ENCODE data around the gene PPP6R1. TPM values are rescaled to one million over a fixed set of nuclear protein-coding genes. Genes with fewer than 3 reads are reported as not detected.

PPP6R1 gene
- total RNA-seq: 16.3 and 35.5 TPM in 2 replicates

GRCh38 chr19:55258828-55259539 is at the start of gene PPP6R1:
Gene PPP6R1, minus strand, starts transcription at chr19:55259017. Its CDS starts 11,914 bp downstream, at chr19:55247103.

DNA sequence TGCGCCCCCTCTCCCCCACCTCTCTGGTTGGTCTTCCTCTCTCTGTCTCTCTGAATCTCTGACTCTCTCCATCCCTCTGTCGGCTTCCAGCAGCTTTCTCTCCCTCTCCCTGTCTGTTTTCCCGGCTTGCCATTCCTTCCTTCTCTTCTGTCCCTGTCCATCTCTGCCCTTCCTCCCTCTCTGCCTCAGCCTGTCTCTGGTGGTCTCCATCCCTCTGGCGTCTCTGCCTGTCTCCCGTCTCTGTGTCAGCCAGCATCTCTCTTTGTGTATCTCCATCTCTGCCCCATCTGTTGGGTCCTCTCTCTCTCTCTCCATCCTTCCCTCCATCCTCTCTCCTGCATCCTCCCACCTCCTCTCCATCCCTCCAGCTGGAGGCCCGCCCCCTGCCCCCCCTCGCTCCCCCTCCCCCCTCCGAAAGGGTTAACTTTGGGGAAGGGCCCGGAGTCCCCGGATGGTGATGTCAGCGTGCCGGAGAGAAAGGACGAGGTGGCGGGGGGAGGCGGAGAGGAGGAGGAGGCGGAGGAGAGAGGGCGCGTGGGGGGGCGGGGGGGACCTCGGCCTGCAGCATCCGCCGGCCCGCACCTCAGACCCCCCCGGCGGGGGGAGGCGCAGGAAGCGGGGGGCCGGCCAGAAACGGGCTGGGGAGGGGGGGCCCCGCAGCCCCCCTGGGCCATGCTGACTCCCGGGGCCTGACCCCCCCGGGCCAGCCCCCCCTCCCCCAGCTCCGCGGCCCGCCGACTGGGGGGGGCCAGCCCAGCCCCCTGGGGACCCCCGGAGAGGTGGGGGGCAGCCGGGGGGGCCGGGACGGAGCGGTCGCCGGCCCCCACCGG is 24.9 kb upstream of the PPP6R1 start, which contains the start of gene BRSK1:
BRSK1 (plus strand) TSS at position 450 of the 830 bp plus-strand sequence. CDS start 446 bp downstream, outside the sequence.

DNA sequence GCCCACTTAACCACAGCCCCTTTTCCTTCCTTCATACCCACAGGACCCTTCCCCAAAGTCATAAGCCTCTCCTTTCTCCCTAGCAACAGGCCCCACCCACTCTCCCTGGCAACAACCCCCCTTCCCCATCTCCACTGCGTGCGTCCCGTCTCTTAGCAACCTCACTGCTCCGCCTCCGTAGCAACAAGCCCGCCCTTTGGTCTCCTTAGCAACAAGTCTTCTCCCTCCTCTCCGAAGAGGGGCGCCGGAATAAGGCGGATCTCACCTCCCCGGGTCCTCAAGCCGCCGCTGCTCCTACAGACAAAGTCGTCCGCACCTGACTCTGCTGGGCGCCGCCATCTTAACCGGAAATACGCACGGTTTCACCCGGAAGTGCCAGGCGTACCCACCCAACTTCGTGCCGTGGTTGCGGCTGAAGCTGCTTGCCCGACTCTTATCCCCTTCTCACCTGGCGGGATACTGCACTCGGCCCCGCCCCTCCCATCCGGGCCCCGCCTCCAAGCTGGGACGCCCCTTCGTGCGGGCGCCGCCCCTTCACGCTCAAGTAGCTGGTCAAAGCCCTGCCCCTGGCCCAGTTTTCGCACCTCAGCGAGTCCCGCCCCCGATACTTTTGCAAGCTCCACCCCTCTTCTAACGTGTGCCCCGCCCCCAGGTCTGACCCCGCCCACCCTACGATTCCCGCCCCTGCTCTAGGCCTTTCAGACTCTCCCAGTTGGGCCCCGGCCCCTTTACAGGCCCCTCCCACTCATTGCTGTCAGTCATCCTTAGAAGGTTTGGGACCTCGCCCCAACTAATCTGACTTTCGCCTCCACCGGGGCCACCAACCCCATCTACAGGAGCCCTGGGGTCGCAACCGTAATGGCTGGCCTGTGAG is 21.2 kb upstream of the PPP6R1 start, which contains the start of gene HSPBP1:
HSPBP1 (minus strand) TSS at position 341 of the 874 bp plus-strand sequence. CDS start 502 bp downstream, outside the sequence.

DNA sequence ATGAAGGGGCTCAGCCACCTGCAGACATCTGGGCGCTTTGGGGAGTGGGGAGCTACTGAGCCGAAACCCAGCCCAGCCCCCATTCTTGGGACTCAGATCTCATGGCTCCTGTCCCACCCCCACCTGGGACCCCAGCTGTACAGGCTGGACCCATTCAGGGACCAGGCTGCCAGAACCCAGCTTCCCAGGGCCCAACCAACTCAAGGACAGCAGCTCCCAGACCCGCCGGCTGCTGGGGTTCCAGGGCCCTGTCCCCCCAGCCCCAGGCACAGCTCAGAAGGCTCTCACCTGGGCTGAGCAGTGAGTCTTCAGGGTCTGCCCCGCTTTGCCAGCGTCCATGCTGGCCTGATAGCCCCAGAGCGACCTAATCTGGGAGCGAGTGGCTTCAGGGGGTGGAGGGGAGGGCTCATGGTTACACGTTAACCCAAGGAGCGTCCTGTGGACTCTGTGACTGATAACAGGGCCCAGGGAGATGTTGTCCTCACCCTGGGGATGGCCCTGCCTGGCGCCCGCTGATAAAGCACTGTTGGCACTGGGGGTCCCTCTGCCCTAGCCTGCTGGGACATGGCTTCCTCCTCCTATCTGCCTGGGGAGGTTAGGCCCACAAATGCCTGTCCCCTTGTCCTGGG is 30.3 kb downstream of the PPP6R1 start, which contains the start of gene TMEM86B:
TMEM86B (minus strand) TSS at position 361 of the 629 bp plus-strand sequence; CDS start at position 339, 22 bp downstream.

DNA sequence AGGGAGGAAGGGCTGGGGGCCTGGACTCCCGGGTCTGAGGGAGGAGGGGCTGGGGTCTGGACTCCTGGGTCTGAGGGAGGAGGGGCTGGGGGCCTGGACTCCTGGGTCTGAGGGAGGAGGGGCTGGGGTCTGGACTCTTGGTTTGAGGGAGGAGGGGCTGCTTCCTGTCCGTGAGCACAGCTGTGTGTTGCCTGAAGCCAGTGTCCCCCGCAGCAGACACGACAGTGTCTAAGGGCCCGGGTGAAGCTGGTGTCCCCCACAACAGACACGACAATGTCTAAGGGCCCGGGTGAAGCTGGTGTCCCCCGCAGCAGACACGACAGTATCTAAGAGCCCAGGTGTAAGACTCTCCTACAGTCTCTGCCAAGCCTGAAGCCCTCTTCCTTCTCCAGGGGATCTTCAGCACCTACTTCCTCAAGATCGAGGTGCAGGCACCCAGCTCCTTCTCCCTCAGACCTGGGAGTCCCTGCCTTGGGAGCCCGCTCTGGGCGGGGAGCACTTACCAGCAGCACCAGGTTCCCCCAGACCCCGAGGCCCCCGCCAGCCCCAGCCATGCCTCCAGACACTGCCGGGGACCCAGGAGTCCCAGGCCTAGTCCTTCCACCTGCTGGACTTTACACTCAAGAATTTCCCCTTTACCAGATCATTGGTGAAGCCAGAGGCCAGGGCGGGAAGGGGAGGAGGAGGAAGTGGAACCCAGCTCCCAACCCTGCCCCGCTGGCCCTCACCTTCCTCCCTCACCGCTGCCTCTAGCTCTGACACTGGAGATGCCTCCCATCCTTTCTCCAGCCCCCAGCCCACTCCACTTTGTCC is 49.7 kb downstream of the PPP6R1 start, which contains the start of gene PTPRH:
PTPRH (minus strand) TSS at position 622 of the 813 bp plus-strand sequence; CDS start at position 554, 68 bp downstream.

Other genes with a start within 250 kb of the PPP6R1 start
- gene GP6, start 220.8 kb downstream of the PPP6R1 start, total RNA-seq: not detected in 2 replicates
- 10.0 and 11.3 TPM in 2 replicates for gene RDH13, start 195.9 kb downstream of the PPP6R1 start, total RNA-seq
- gene EPS8L1, start 183.1 kb downstream of the PPP6R1 start, total RNA-seq: 0.56 and 1.3 TPM in 2 replicates
- gene PPP1R12C, start 141.4 kb downstream of the PPP6R1 start, total RNA-seq: 31.0 and 42.9 TPM in 2 replicates
- 3.4 and 3.8 TPM in 2 replicates for gene TNNT1, start 109.8 kb downstream of the PPP6R1 start, total RNA-seq
- not detected in 2 replicates for gene TNNI3, start 101.3 kb downstream of the PPP6R1 start, total RNA-seq
- gene DNAAF3, start 92.4 kb downstream of the PPP6R1 start, total RNA-seq: 0.77 and 0.85 TPM in 2 replicates
- gene SYT5, start 78.7 kb downstream of the PPP6R1 start, total RNA-seq: 0.96 TPM in 1 of 2 replicates, not detected in the other
- gene PTPRH, start 49.5 kb downstream of the PPP6R1 start, total RNA-seq: 6.5 and 21.4 TPM in 2 replicates
- 1.5 and 2.3 TPM in 2 replicates for gene TMEM86B, start 30.3 kb downstream of the PPP6R1 start, total RNA-seq
- gene HSPBP1, start 21.1 kb upstream of the PPP6R1 start, total RNA-seq: 18.9 and 40.6 TPM in 2 replicates
- gene BRSK1, start 25.0 kb upstream of the PPP6R1 start, total RNA-seq: 3.9 and 6.7 TPM in 2 replicates
- gene TMEM150B, start 66.3 kb upstream of the PPP6R1 start, total RNA-seq: not detected in 2 replicates
- gene KMT5C, start 80.9 kb upstream of the PPP6R1 start, total RNA-seq: 2.7 and 7.6 TPM in 2 replicates
- not detected in 2 replicates for gene COX6B2, start 95.7 kb upstream of the PPP6R1 start, total RNA-seq
- gene GARIN5B, start 104.2 kb upstream of the PPP6R1 start, total RNA-seq: not detected in 2 replicates
- 4.8 and 26.3 TPM in 2 replicates for gene IL11, start 111.4 kb upstream of the PPP6R1 start, total RNA-seq
- not detected in 2 replicates for gene TMEM190, start 117.8 kb upstream of the PPP6R1 start, total RNA-seq
- gene TMEM238, start 125.3 kb upstream of the PPP6R1 start, total RNA-seq: 0.58 and 0.85 TPM in 2 replicates
- gene RPL28, start 126.9 kb upstream of the PPP6R1 start, total RNA-seq: 204 and 210 TPM in 2 replicates
- 32.4 and 286 TPM in 2 replicates for gene UBE2S, start 148.8 kb upstream of the PPP6R1 start, total RNA-seq
- gene SHISA7, start 184.3 kb upstream of the PPP6R1 start, total RNA-seq: not detected in 2 replicates
- 42.0 and 52.3 TPM in 2 replicates for gene ISOC2, start 202.6 kb upstream of the PPP6R1 start, total RNA-seq
- not detected in 2 replicates for gene C19orf85, start 205.7 kb upstream of the PPP6R1 start, total RNA-seq
- gene ZNF628, start 217.6 kb upstream of the PPP6R1 start, total RNA-seq: 1.4 and 1.5 TPM in 2 replicates
- 12.7 and 18.0 TPM in 2 replicates for gene NAT14, start 226.2 kb upstream of the PPP6R1 start, total RNA-seq
- gene SSC5D, start 229.4 kb upstream of the PPP6R1 start, total RNA-seq: 6.7 and 11.6 TPM in 2 replicates